ENCODE data around the gene GAS2L3. TPM values are rescaled to one million over a fixed set of nuclear protein-coding genes. Genes with fewer than 3 reads are reported as not detected.
"Not testable (repeated sequence)": the region's sequence is repeated elsewhere in the genome, so short reads cannot be mapped to it uniquely, and the experiment has no call there.

The GAS2L3 gene
- total RNA-seq, 2 donors from 2014 or later, result 1.2 to 2.2 TPM

DNA sequence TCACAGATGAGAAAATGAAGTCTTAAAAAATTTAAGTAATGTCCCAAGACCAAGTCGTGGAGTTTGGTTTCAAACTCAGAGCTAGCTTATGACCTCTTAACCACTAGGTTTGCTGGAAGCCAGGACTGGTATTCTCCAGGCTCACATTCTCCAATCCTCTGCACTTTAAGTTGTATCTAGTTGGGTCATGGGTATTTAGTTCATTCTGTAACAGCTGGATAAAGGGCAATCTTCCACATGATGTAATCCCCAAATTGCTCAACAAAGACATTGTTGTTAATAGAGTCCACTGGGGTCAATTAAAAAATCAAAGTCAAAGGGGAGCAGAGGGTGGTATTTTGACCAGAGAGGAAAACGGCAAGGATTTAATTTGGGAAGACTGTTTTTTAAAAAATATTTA lies 17.8 kb upstream of the GAS2L3 start:
- Histone ChIP-seq H3K9me3 (no peaks in the 10 kb centered on the region), H3K27me3 (no peaks in the 10 kb centered on the region), H3K36me3 (no peaks in the 10 kb centered on the region), H3K4me1 (peaks cover 0 to 4% of the 10 kb centered on the region in 2 donors), H3K27ac (no peak overlapping the region), H3K4me3 (no peak overlapping the region)
- TF ChIP-seq, protein P1, sequence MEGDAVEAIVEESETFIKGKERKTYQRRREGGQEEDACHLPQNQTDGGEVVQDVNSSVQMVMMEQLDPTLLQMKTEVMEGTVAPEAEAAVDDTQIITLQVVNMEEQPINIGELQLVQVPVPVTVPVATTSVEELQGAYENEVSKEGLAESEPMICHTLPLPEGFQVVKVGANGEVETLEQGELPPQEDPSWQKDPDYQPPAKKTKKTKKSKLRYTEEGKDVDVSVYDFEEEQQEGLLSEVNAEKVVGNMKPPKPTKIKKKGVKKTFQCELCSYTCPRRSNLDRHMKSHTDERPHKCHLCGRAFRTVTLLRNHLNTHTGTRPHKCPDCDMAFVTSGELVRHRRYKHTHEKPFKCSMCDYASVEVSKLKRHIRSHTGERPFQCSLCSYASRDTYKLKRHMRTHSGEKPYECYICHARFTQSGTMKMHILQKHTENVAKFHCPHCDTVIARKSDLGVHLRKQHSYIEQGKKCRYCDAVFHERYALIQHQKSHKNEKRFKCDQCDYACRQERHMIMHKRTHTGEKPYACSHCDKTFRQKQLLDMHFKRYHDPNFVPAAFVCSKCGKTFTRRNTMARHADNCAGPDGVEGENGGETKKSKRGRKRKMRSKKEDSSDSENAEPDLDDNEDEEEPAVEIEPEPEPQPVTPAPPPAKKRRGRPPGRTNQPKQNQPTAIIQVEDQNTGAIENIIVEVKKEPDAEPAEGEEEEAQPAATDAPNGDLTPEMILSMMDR (IDR thresholded peaks at IDR 0.05), result no peak
- no peak for DNase-seq (ENCODE audit: low spot score)

DNA sequence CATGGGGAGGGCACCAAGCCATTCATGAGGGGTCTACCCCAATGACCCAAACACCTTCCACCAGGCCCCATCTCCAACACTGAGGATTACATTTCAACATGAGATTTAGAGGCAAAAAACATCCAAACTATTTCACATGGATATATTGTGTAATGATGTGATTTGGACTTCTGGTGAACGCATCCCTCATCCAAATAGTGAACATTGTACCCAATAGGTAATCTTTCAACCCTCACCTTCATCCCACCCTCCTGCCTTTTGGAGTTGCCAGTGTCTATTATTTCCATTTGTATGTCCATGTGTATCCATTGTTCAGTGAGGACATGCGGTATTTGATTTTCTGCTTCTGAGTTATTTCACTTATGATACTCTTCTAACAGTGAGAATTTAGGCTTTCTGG lies 16.1 kb upstream of the GAS2L3 start:
- Histone ChIP-seq H3K36me3 (no peaks in the 10 kb centered on the region), H3K4me3 (no peak overlapping the region), H3K27ac (no peak overlapping the region), H3K4me1 (peaks cover 0 to 4% of the 10 kb centered on the region in 2 donors), H3K27me3 (no peaks in the 10 kb centered on the region), H3K9me3 (no peaks in the 10 kb centered on the region)
- no peak for DNase-seq (ENCODE audit: low spot score)
- TF ChIP-seq, protein P1 (IDR thresholded peaks at IDR 0.05), result no peak

DNA sequence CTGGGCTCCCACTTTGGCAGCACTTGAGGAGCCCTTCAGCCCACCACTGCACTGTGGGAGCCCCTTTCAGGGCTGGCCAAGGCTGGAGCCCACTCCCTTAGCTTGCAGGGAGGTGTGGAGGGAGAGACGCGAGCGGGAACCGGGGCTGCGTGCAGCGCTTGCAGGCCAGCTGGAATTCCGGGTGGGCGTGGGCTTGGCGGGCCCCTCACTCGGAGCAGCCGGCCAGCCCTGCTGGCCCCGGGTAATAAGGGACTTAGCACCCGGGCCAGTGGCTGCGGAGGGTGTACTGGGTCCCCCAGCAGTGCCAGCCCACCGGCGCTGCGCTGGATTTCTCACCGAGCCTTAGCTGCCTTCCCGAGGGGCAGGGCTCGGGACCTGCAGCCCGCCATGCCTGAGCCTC lies 14.2 kb upstream of the GAS2L3 start:
- DNase-seq (ENCODE audit: low spot score); H3K27me3 ChIP-seq; H3K27ac ChIP-seq; H3K4me3 ChIP-seq; H3K36me3 ChIP-seq; H3K4me1 ChIP-seq; H3K9me3 ChIP-seq: not testable (repeated sequence)

DNA sequence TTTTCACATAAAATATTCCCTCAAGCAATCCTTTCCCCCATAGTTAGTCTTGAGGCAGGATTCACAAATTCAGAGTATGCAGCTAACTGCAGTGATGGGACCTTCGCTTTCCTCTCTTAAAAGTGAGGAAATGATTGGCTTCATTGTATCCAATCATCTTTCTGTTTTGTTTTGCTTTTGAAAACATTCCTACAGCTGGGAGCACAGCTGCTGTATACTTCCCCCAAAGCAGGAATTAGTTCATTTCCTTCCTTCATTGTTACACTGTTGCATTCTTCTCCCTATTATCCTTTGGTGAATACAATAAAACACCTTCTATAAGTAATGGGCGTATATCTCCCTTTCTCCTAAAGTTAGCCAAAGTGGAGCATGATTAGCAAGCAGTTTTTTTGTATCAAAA lies 9.4 kb upstream of the GAS2L3 start:
- Histone ChIP-seq H3K27ac (no peak overlapping the region), H3K27me3 (no peaks in the 10 kb centered on the region), H3K9me3 (no peaks in the 10 kb centered on the region), H3K4me1 (peaks cover 0 to 3% of the 10 kb centered on the region in 2 donors), H3K4me3 (no peak overlapping the region), H3K36me3 (no peaks in the 10 kb centered on the region)
- no peak for DNase-seq (ENCODE audit: low spot score)
- TF ChIP-seq, protein P1 (IDR thresholded peaks at IDR 0.05), result no peak

DNA sequence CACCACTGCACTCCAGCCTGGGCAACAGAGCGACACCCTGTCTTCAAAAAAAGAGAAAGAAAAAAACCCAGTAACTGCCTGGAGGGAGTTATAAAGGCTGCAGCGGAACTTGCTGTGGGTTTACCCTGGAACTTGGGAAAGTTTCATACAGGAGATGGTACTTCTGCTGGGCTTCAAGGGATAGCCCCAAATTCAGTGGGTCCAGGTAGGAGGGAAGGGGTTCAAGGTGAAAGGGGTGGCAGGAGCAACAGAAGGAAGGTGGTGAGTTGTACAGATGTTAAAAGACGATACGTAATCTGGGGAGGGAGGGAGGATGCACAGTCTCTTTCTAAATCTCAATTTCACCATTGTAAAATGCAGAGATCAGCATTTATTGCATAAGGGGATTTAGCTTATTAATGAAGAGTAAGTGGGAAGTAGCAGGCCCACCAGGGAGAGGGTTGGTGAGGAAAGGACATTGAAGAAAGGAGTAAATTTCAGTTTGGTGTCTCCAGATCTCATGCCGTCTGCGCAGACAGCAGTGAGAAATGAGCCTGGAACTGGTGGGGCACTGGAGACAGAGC lies 8.5 kb upstream of the GAS2L3 start:
- H3K4me3 ChIP-seq, result no peak overlapping the region
- peaks cover 0 to 3% of the 10 kb centered on the region in 2 donors for H3K4me1 ChIP-seq
- DNase-seq (ENCODE audit: low spot score), result no peak
- no peaks in the 10 kb centered on the region for H3K36me3 ChIP-seq
- H3K27me3 ChIP-seq, result no peaks in the 10 kb centered on the region
- no peaks in the 10 kb centered on the region for H3K9me3 ChIP-seq
- TF ChIP-seq, protein P1 (IDR thresholded peaks at IDR 0.05), result no peak
- no peak overlapping the region for H3K27ac ChIP-seq

DNA sequence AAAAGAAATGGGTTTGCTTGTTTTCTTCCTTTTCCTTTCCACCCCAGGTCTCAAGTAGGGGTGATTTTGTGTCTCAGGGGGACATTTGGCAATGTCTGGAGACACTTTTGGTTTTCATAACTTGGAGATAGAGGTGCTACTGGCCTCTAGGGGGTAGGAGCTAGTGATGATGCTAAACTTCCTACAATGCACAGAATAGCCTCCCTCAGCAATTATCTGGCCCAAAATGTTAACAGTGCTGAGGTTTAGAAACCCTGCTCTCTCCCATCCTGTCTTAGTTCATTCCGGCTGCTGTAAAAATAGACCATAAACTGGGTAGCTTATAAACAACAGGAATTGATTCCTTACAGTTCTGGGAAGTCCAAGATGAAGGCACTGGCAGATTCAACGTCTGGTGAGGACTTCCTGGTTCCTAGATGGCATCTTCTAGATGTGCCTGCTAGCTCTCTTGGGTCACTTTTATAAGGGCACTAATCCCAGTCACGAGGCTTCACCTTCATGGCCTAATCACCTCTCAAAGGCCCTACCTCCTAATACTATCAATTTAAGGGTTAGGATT lies 7.4 kb upstream of the GAS2L3 start:
- no peak for DNase-seq (ENCODE audit: low spot score)
- H3K36me3 ChIP-seq, result no peaks in the 10 kb centered on the region
- peaks cover 0 to 3% of the 10 kb centered on the region in 2 donors for H3K4me1 ChIP-seq
- TF ChIP-seq, protein P1 (IDR thresholded peaks at IDR 0.05), result no peak
- H3K27me3 ChIP-seq, result no peaks in the 10 kb centered on the region
- no peaks in the 10 kb centered on the region for H3K9me3 ChIP-seq
- H3K27ac ChIP-seq, result no peak overlapping the region
- no peak overlapping the region for H3K4me3 ChIP-seq

Measured in right atrium auricular region (tissue), 2 donors.